HG02642 (cell line): Measurements from ENCODE around the gene KLHL28.
A peak's percentile ranks its signal among the peaks of the same experiment; 100 is the strongest.

Source experiments
- ATAC-seq: cut with Tn5 transposase; IDR thresholded peaks from one replicate; pipeline ENCODE4 v1.9.1; 2021; ENCODE audit warnings: mild to moderate bottlenecking; ENCODE audit not compliant: unreplicated experiment, poor library complexity

KLHL28 gene

GRCh38 chr14:44961151-44961553 is 595 bp downstream of the KLHL28 start:
- ATAC-seq, result peak; percentile 20

GRCh38 chr14:44960646-44961045 is 1.1 kb downstream of the KLHL28 start:
- ATAC-seq, result no peak

GRCh38 chr14:44960146-44960545 is 1.6 kb downstream of the KLHL28 start:
- no peak for ATAC-seq

- no peak for ATAC-seq
These were observed 2.2 kb downstream of the KLHL28 start for GRCh38 chr14:44959538-44959937.

GRCh38 chr14:44956866-44957265 is 4.9 kb downstream of the KLHL28 start:
- ATAC-seq, result no peak

GRCh38 chr14:44955528-44955927 is 6.2 kb downstream of the KLHL28 start:
- no peak for ATAC-seq

GRCh38 chr14:44954750-44955149 is 7.0 kb downstream of the KLHL28 start:
- ATAC-seq, result no peak

- ATAC-seq, result no peak
These were observed 9.2 kb downstream of the KLHL28 start for GRCh38 chr14:44952391-44953110.

- no peak for ATAC-seq
These were observed 10.7 kb downstream of the KLHL28 start for GRCh38 chr14:44951051-44951450.

GRCh38 chr14:44945264-44945663 is 16.5 kb downstream of the KLHL28 start:
- no peak for ATAC-seq

GRCh38 chr14:44944107-44944506 is 17.6 kb downstream of the KLHL28 start:
- no peak for ATAC-seq

GRCh38 chr14:44942436-44942835 is 19.3 kb downstream of the KLHL28 start:
- no peak for ATAC-seq

GRCh38 chr14:44941591-44941990 is 20.2 kb downstream of the KLHL28 start:
- no peak for ATAC-seq

GRCh38 chr14:44940944-44941343 is 20.8 kb downstream of the KLHL28 start:
- no peak for ATAC-seq

GRCh38 chr14:44940211-44940610 is 21.5 kb downstream of the KLHL28 start:
- ATAC-seq, result no peak

- ATAC-seq, result no peak
These were observed 24.2 kb downstream of the KLHL28 start for GRCh38 chr14:44937547-44937946.

GRCh38 chr14:44935155-44935554 is 26.6 kb downstream of the KLHL28 start:
- no peak for ATAC-seq

- ATAC-seq, result no peak
These were observed 33.0 kb downstream of the KLHL28 start for GRCh38 chr14:44928793-44929192.

- no peak for ATAC-seq
These were observed 46.9 kb downstream of the KLHL28 start for GRCh38 chr14:44914849-44915248.

- no peak for ATAC-seq
These were observed 49.5 kb downstream of the KLHL28 start for GRCh38 chr14:44912041-44912869.

GRCh38 chr14:44910821-44911220 is 50.9 kb downstream of the KLHL28 start:
- no peak for ATAC-seq

GRCh38 chr14:44901696-44902095 is 60.1 kb downstream of the KLHL28 start:
- ATAC-seq, result no peak
